ENCODE data around the gene STH.

STH gene

DNA sequence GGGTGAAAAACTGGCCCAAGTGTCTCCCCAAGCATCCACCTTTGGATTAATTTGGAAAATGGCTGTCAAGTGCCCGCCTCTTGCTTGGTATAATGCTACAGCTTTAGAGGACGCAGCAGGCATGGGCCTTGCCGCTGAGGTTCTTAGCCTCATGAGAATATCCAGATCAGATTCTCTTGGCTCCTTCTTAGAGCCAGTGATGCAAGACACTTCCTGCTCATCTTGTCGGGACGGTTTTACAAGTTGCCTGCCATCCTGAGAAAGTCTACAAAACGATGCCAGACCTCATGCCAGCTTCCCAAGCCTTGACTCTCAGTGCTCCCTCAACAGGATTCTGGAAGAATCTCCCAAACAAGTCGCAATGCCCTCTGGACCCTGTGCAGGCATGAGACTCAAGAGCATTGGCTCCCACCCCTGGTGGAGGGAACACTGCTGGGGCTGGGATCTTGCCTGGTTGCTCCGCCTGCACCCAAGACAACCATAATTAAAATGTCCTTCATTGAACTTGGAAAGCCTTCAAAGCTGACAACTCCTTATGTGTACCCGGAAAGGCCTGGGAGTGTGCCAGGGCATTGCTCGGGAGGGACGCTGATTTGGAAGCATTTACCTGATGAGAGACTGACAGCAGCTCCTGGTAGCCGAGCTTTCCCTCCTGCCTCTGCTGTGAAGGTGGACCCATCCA, 25.8 kb upstream of the STH start:
- no peaks in the 10 kb centered on the region for H3K36me3 ChIP-seq (ENCODE audit: control insufficient read depth in 2 of 2, insufficient read depth in 1 of 2, low read length in 2 of 2)
- H3K9me3 ChIP-seq (ENCODE audit: control insufficient read depth, insufficient read depth, low read depth, low read length), result no peaks in the 10 kb centered on the region
- TF ChIP-seq ZNF677 (tag by site-specific recombination; IDR thresholded peaks at IDR 0.05), result no peak
- no peak for TF ChIP-seq ZNF138 (tag by site-specific recombination; IDR thresholded peaks at IDR 0.05; ENCODE audit: borderline replicate concordance)
- TF ChIP-seq GLI2 (tag by site-specific recombination; IDR thresholded peaks at IDR 0.05; ENCODE audit: borderline replicate concordance, low read depth), result no peak
- TF ChIP-seq ZNF169 (tag by site-specific recombination; IDR thresholded peaks at IDR 0.05), result no peak
- TF ChIP-seq, protein P1, sequence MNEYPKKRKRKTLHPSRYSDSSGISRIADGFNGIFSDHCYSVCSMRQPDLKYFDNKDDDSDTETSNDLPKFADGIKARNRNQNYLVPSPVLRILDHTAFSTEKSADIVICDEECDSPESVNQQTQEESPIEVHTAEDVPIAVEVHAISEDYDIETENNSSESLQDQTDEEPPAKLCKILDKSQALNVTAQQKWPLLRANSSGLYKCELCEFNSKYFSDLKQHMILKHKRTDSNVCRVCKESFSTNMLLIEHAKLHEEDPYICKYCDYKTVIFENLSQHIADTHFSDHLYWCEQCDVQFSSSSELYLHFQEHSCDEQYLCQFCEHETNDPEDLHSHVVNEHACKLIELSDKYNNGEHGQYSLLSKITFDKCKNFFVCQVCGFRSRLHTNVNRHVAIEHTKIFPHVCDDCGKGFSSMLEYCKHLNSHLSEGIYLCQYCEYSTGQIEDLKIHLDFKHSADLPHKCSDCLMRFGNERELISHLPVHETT (tag by site-specific recombination; IDR thresholded peaks at IDR 0.05), result no peak
- TF ChIP-seq GLIS1 (tag by site-specific recombination; IDR thresholded peaks at IDR 0.05), result no peak
- CTCF ChIA-PET, result interaction anchor here (0.5 to 1.3 kb wide), 3 partner anchors 13 to 545 kb away, joined by 3 read pairs; no protein-coding TSS in a partner anchor
- no peak overlapping the region for H3K4me3 ChIP-seq (ENCODE audit: low read depth, low read length)
- H3K4me1 ChIP-seq (ENCODE audit: control insufficient read depth, insufficient read depth, low read length), result no peaks in the 10 kb centered on the region
- POLR2A ChIA-PET, result no interaction called here
- no peak overlapping the region for H3K27ac ChIP-seq (ENCODE audit: extremely low read depth, low read depth, low read length)

DNA sequence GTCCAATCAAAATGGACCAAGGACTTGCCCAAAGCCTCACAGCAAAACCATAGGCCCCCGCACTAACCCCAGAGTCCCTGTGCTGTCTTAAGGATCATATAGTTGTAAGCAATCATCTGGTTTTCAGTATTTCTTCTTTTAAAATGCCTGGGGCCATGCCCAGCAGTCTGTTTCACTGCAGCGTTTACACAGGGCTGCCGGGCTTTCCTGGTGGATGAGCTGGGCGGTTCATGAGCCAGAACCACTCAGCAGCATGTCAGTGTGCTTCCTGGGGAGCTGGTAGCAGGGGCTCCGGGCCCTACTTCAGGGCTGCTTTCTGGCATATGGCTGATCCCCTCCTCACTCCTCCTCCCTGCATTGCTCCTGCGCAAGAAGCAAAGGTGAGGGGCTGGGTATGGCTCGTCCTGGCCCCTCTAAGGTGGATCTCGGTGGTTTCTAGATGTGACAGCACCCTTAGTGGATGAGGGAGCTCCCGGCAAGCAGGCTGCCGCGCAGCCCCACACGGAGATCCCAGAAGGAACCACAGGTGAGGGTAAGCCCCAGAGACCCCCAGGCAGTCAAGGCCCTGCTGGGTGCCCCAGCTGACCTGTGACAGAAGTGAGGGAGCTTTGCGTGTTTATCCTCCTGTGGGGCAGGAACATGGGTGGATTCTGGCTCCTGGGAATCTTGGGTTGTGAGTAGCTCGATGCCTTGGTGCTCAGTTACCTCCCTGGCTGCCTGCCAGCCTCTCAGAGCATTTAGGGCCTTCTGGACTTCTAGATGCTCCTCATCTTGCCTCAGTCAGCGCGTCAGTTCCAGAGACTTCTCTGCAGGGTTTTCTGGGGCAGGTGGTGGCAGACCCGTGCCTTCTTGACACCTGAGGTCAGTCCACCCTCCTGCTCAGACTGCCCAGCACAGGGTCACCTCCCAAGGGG, 24.8 kb upstream of the STH start:
- Histone ChIP-seq H3K27ac (ENCODE audit: extremely low read depth, low read depth, low read length) (no peak overlapping the region), H3K4me1 (ENCODE audit: control insufficient read depth, insufficient read depth, low read length) (no peaks in the 10 kb centered on the region), H3K4me3 (ENCODE audit: low read depth, low read length) (no peak overlapping the region), H3K36me3 (ENCODE audit: control insufficient read depth in 2 of 2, insufficient read depth in 1 of 2, low read length in 2 of 2) (no peaks in the 10 kb centered on the region), H3K9me3 (ENCODE audit: control insufficient read depth, insufficient read depth, low read depth, low read length) (no peaks in the 10 kb centered on the region)
- CTCF ChIA-PET, result interaction anchor here (0.6 to 1.3 kb wide), 2 partner anchors 14 to 546 kb away, joined by 3 read pairs; no protein-coding TSS in a partner anchor
- POLR2A ChIA-PET, result no interaction called here
- TF ChIP-seq BCL11A (tag by site-specific recombination; IDR thresholded peaks at IDR 0.05; ENCODE audit: low read depth), result no peak
- TF ChIP-seq SP7 (tag by site-specific recombination; IDR thresholded peaks at IDR 0.05), result no peak
- no peak for TF ChIP-seq ZNF791 (tag by site-specific recombination; IDR thresholded peaks at IDR 0.05)
- no peak for TF ChIP-seq ZNF391 (tag by site-specific recombination; IDR thresholded peaks at IDR 0.05; ENCODE audit: borderline replicate concordance, low read depth)
- TF ChIP-seq ZFP69B (tag by site-specific recombination; IDR thresholded peaks at IDR 0.05), result no peak
- TF ChIP-seq, protein P2, sequence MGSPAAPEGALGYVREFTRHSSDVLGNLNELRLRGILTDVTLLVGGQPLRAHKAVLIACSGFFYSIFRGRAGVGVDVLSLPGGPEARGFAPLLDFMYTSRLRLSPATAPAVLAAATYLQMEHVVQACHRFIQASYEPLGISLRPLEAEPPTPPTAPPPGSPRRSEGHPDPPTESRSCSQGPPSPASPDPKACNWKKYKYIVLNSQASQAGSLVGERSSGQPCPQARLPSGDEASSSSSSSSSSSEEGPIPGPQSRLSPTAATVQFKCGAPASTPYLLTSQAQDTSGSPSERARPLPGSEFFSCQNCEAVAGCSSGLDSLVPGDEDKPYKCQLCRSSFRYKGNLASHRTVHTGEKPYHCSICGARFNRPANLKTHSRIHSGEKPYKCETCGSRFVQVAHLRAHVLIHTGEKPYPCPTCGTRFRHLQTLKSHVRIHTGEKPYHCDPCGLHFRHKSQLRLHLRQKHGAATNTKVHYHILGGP (tag by site-specific recombination; IDR thresholded peaks at IDR 0.05), result no peak
- TF ChIP-seq ZNF571 (tag by site-specific recombination; IDR thresholded peaks at IDR 0.05), result no peak
- TF ChIP-seq ZNF544 (tag by site-specific recombination; IDR thresholded peaks at IDR 0.05), result no peak
- TF ChIP-seq ZNF24 (tag by site-specific recombination; IDR thresholded peaks at IDR 0.05), result no peak
- TF ChIP-seq ZNF707 (tag by site-specific recombination; IDR thresholded peaks at IDR 0.05), result no peak
- TF ChIP-seq, protein P1 (tag by site-specific recombination; IDR thresholded peaks at IDR 0.05), result no peak
- TF ChIP-seq ZFHX2 (tag by site-specific recombination; conservative IDR thresholded peaks at IDR 0.05), result no peak
- TF ChIP-seq ZBTB20 (tag by site-specific recombination; IDR thresholded peaks at IDR 0.05), result no peak
- TF ChIP-seq ZNF529 (tag by site-specific recombination; IDR thresholded peaks at IDR 0.05; ENCODE audit: insufficient replicate concordance), result no peak
- TF ChIP-seq OSR2 (tag by site-specific recombination; IDR thresholded peaks at IDR 0.05), result no peak
- TF ChIP-seq ZNF223 (tag by site-specific recombination; IDR thresholded peaks at IDR 0.05), result no peak
- no peak for TF ChIP-seq ZNF175 (tag by site-specific recombination; IDR thresholded peaks at IDR 0.05)

All from HEK293 (cell line).